ENCODE results near the gene CRYL1. TPM values are rescaled to one million over a fixed set of nuclear protein-coding genes. Genes with fewer than 3 reads are reported as not detected.

The CRYL1 gene
- total RNA-seq, 1 experiment from 2014 or later, result 3.7 TPM

DNA sequence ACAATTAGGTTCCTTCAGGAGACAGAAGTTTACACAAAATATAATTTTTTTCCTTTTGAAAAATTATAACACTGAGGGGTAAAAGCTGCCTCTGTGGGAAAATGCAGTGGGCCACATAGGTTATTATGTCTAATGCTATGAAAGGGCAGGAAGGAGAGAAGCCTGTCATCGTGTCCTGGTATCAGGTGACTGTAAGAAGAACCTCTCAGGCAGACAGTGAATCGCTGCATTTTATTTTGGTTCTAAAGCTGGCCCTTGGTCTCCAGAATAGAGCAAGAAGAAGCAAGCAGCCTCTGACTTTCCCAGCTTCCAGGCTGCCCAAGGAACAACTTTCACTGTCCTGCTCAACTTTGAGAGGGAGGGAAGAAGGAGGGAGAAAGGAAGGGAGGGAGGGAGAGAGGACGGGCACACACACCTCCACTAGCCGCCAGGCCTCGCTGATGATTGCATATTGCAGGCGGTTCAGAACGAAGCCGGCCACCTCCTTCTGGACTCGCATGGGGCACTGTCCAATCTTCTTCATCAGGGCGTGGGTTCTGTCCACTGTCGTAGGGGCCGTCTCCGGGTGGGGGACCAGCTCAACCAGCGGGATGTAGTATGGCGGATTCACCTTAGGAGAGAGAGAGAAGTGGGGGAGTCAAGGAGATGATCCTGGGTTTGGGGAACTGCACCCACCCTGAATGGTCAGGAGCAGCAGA, 93.8 kb downstream of the CRYL1 start:
- no peak overlapping the region for H4K5ac ChIP-seq (ENCODE audit: insufficient read length, low read depth, low read length)
- H3K79me1 ChIP-seq (ENCODE audit: insufficient read depth, low read depth, low read length, poor library complexity, severe bottlenecking), result no peaks in the 10 kb centered on the region
- H3K27ac ChIP-seq (ENCODE audit: insufficient read length, low read depth, low read length), result no peak overlapping the region
- H4K8ac ChIP-seq (replicated peaks; ENCODE audit: insufficient read length, low read depth, low read length), result no peak overlapping the region
- H2BK120ac ChIP-seq (ENCODE audit: low read depth, low read length, poor library complexity, severe bottlenecking), result no peak overlapping the region
- no peaks in the 10 kb centered on the region for H4K20me1 ChIP-seq (ENCODE audit: control insufficient read depth, insufficient read depth, insufficient read length)
- no peak overlapping the region for H2BK20ac ChIP-seq (ENCODE audit: low read depth, low read length, poor library complexity, severe bottlenecking)
- no peak overlapping the region for H3K56ac ChIP-seq (ENCODE audit: insufficient read length, low read depth, low read length)
- H3K9ac ChIP-seq (ENCODE audit: extremely low read depth, insufficient read length, low read length), result no peak overlapping the region
- H3K14ac ChIP-seq (ENCODE audit: insufficient read depth, low read length), result no peak overlapping the region
- no peak for DNase-seq
- H3K79me2 ChIP-seq (ENCODE audit: insufficient read depth, low read length), result no peaks in the 10 kb centered on the region
- no peak overlapping the region for H2BK5ac ChIP-seq (ENCODE audit: insufficient read length, low read length)
- no CpG with 5 or more reads among the region's 15 CpGs for WGBS (ENCODE audit: extremely low coverage, insufficient read length, low lambda C conversion rate)
- no peak overlapping the region for H3K27ac Mint-ChIP-seq
- H2AK5ac ChIP-seq (ENCODE audit: insufficient read length, low read length), result no peak overlapping the region
- no peak overlapping the region for H3K4me3 Mint-ChIP-seq
- no peaks in the 10 kb centered on the region for H3K9me3 ChIP-seq (ENCODE audit: control insufficient read depth, low read depth, low read length)
- no peak overlapping the region for H3K18ac ChIP-seq (ENCODE audit: insufficient read length, low read depth, low read length)
- no peaks in the 10 kb centered on the region for H3K4me1 ChIP-seq (ENCODE audit: insufficient read depth, low read length)
- H3K4ac ChIP-seq (ENCODE audit: low read depth, low read length), result no peak overlapping the region
- no peak overlapping the region for H4K91ac ChIP-seq (ENCODE audit: insufficient read length, low read depth, low read length)
- H3T11ph ChIP-seq (ENCODE audit: low read length), result no peak overlapping the region
- peaks cover 3% of the 10 kb centered on the region for H3K27me3 Mint-ChIP-seq (ENCODE audit: low read depth)
- TF ChIP-seq, protein P1, sequence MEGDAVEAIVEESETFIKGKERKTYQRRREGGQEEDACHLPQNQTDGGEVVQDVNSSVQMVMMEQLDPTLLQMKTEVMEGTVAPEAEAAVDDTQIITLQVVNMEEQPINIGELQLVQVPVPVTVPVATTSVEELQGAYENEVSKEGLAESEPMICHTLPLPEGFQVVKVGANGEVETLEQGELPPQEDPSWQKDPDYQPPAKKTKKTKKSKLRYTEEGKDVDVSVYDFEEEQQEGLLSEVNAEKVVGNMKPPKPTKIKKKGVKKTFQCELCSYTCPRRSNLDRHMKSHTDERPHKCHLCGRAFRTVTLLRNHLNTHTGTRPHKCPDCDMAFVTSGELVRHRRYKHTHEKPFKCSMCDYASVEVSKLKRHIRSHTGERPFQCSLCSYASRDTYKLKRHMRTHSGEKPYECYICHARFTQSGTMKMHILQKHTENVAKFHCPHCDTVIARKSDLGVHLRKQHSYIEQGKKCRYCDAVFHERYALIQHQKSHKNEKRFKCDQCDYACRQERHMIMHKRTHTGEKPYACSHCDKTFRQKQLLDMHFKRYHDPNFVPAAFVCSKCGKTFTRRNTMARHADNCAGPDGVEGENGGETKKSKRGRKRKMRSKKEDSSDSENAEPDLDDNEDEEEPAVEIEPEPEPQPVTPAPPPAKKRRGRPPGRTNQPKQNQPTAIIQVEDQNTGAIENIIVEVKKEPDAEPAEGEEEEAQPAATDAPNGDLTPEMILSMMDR (conservative IDR thresholded peaks at IDR 0.05), result no peak
- no peak overlapping the region for H2BK12ac ChIP-seq (ENCODE audit: insufficient read length, low read depth, low read length)
- no peaks in the 10 kb centered on the region for H3K27me3 ChIP-seq (ENCODE audit: insufficient read depth, low read length)
- H2AFZ ChIP-seq (ENCODE audit: low read length), result no peak overlapping the region
- peaks cover 3 to 5% of the 10 kb centered on the region in 2 experiments; a peak in 3 of 5 replicates for H3K9me3 Mint-ChIP-seq
- H3K4me2 ChIP-seq (ENCODE audit: insufficient read depth, insufficient read length, low read length), result no peak overlapping the region
- no peak overlapping the region for H2BK15ac ChIP-seq (ENCODE audit: low read depth, low read length)
- peaks cover 0 to 3% (median 2%) of the 10 kb centered on the region in 3 experiments; a peak in 4 of 7 replicates for H3K36me3 Mint-ChIP-seq (ENCODE audit: insufficient read depth in 1 of 3, low read depth in 3 of 3)
- no peak overlapping the region for H3K23ac ChIP-seq (ENCODE audit: insufficient read length, low read depth, low read length)
- H3K23me2 ChIP-seq (ENCODE audit: insufficient read length, low read depth, low read length, poor library complexity, severe bottlenecking), result no peaks in the 10 kb centered on the region
- peaks cover 4 to 6% of the 10 kb centered on the region in 2 experiments; a peak in 3 of 4 replicates for H3K4me1 Mint-ChIP-seq
